MM.1S (cell line): ENCODE measurements around the gene LTBR.
"Not testable (repeated sequence)": the region's sequence is repeated elsewhere in the genome, so short reads cannot be mapped to it uniquely, and the experiment has no call there.

ENCODE experiments used
- DNase-seq: peaks from one replicate; pipeline ENCODE4 v3.0.0-alpha.2; 2015
- H2AFZ ChIP-seq: fragments of 300-600 bp; sonication (generic); 2 replicates; pipeline ENCODE4 v1.6.0; 2016; ENCODE audit warnings: antibody characterized with exemption, low read length
- H3F3A ChIP-seq: fragments of 300-600 bp; sonication (generic); 2 replicates; pipeline ENCODE4 v1.6.1; 2016; ENCODE audit warnings: mild to moderate bottlenecking, antibody characterized with exemption, low read length, moderate library complexity, mixed read lengths; ENCODE audit not compliant: insufficient read depth
- H3K27ac ChIP-seq: fragments of 300-600 bp; sonication (generic); 2 replicates; pipeline ENCODE4 v1.5.1; 2016; ENCODE audit warnings: mild to moderate bottlenecking, low read length
- H3K27me3 ChIP-seq: fragments of 300-600 bp; sonication (generic); replicated peaks from 2 replicates; pipeline ENCODE4 v1.6.0; 2016; ENCODE audit warnings: low read length; ENCODE audit not compliant: insufficient read depth
- H3K36me3 ChIP-seq: fragments of 300-600 bp; sonication (generic); replicated peaks from 2 replicates; pipeline ENCODE4 v1.6.1; 2016; ENCODE audit warnings: mild to moderate bottlenecking, low read length, mixed read lengths; ENCODE audit not compliant: insufficient read depth
- H3K4me1 ChIP-seq: fragments of 300-600 bp; sonication (generic); 2 replicates; pipeline ENCODE4 v1.6.1; 2016; ENCODE audit warnings: low read length, mixed read lengths
- H3K4me2 ChIP-seq: fragments of 300-600 bp; sonication (generic); 2 replicates; pipeline ENCODE4 v1.6.0; 2016; ENCODE audit warnings: low read depth, low read length
- H3K4me3 ChIP-seq: fragments of 300-600 bp; sonication (generic); 2 replicates; pipeline ENCODE4 v1.5.1; 2016; ENCODE audit warnings: low read length, mixed read lengths
- H3K79me2 ChIP-seq: fragments of 300-600 bp; sonication (generic); 2 replicates; pipeline ENCODE4 v1.6.1; 2016; ENCODE audit warnings: mixed run types, low read length, mixed read lengths
- H3K9ac ChIP-seq: fragments of 300-600 bp; sonication (generic); 2 replicates; pipeline ENCODE4 v1.6.1; 2016; ENCODE audit warnings: low read length, mixed read lengths
- H3K9me2 ChIP-seq: fragments of 300-600 bp; sonication (generic); replicated peaks from 2 replicates; pipeline ENCODE4 v1.6.1; 2016; ENCODE audit warnings: mild to moderate bottlenecking, low read length, mixed read lengths; ENCODE audit not compliant: insufficient read depth
- H3K9me3 ChIP-seq: fragments of 300-600 bp; sonication (generic); replicated peaks from 2 replicates; pipeline ENCODE4 v1.6.1; 2016; ENCODE audit warnings: mild to moderate bottlenecking, low read length, mixed read lengths; ENCODE audit not compliant: insufficient read depth
- H4K20me1 ChIP-seq: fragments of 300-600 bp; sonication (generic); 2 replicates; pipeline ENCODE4 v1.6.1; 2016; ENCODE audit warnings: mild to moderate bottlenecking, low read length, moderate library complexity, mixed read lengths; ENCODE audit not compliant: insufficient read depth
- CTCF ChIP-seq: fragments of 300-600 bp; sonication (generic); IDR thresholded peaks from 2 replicates; pipeline ENCODE4 v1.5.1; 2016; ENCODE audit warnings: antibody characterized with exemption, low read length, mixed read lengths
- EZH2 ChIP-seq: fragments of 300-600 bp; sonication (generic); optimal IDR thresholded peaks from 2 replicates; pipeline ENCODE3; 2017; ENCODE audit warnings: low read depth, mild to moderate bottlenecking, antibody characterized with exemption, low read length, mixed read lengths
- EZH2phosphoT487 ChIP-seq: fragments of 300-600 bp; sonication (generic); IDR thresholded peaks from 2 replicates; pipeline ENCODE4 v1.6.1; 2018; ENCODE audit warnings: antibody characterized with exemption, low read length

The LTBR gene

GRCh38 chr12:6343518-6343917 lies 40.4 kb upstream of the LTBR start:
- 0 out of 2 replicates have a peak overlapping the region, but pooled peaks have one; percentile 17 for H2AFZ ChIP-seq
- no peaks in the 10 kb centered on the region for H3K9me3 ChIP-seq
- DNase-seq: no peak
- H3K27ac ChIP-seq: no peak overlapping the region
- no peaks in the 10 kb centered on the region for H4K20me1 ChIP-seq
- TF ChIP-seq CTCF (no peak), EZH2 (no peak), EZH2phosphoT487 (no peak)
- H3K27me3 ChIP-seq: no peaks in the 10 kb centered on the region
- no peak overlapping the region for H3K9ac ChIP-seq
- H3K4me1 ChIP-seq: peaks cover 32% of the 10 kb centered on the region
- no peak overlapping the region for H3K4me2 ChIP-seq
- no peak overlapping the region for H3K4me3 ChIP-seq
- peaks cover 44% of the 10 kb centered on the region for H3K79me2 ChIP-seq
- H3K9me2 ChIP-seq: no peaks in the 10 kb centered on the region
- no peaks in the 10 kb centered on the region for H3K36me3 ChIP-seq
- no peaks in the 10 kb centered on the region for H3F3A ChIP-seq

- H3K9me3 ChIP-seq, H4K20me1 ChIP-seq, H3K9ac ChIP-seq, H3K36me3 ChIP-seq, DNase-seq, H3K27ac ChIP-seq, H3K27me3 ChIP-seq, H3K9me2 ChIP-seq, H3K4me2 ChIP-seq, H3F3A ChIP-seq, H3K4me3 ChIP-seq, H2AFZ ChIP-seq: not testable (repeated sequence)
- Histone ChIP-seq H3K79me2 (peaks cover 37% of the 10 kb centered on the region), H3K4me1 (peaks cover 32% of the 10 kb centered on the region)
Observed at GRCh38 chr12:6344101-6344660, 39.8 kb upstream of the LTBR start.

GRCh38 chr12:6345319-6346091 lies 38.5 kb upstream of the LTBR start:
- TF ChIP-seq EZH2: no peak
- TF ChIP-seq CTCF: no peak
- TF ChIP-seq EZH2phosphoT487: no peak
- Histone ChIP-seq H3K27ac (no peak overlapping the region), H3K27me3 (no peaks in the 10 kb centered on the region), H3K9me2 (no peaks in the 10 kb centered on the region), H3F3A (no peaks in the 10 kb centered on the region), H4K20me1 (no peaks in the 10 kb centered on the region), H3K9me3 (no peaks in the 10 kb centered on the region), H3K4me2 (no peak overlapping the region), H3K79me2 (peaks cover 24% of the 10 kb centered on the region), H2AFZ (0 out of 2 replicates have a peak overlapping the region, but pooled peaks have one; percentile 22), H3K4me3 (no peak overlapping the region), H3K9ac (no peak overlapping the region), H3K36me3 (no peaks in the 10 kb centered on the region), H3K4me1 (peaks cover 21% of the 10 kb centered on the region)
- DNase-seq: no peak
